IMR-90 (cell line): ENCODE data around the gene VMO1.

ENCODE experiments used
- CTCF ChIP-seq: conservative IDR thresholded peaks from 2 replicates; pipeline ENCODE4 v1.5.1; 2012; ENCODE audit warnings: mild to moderate bottlenecking, low read depth, low read length, improper control_type of control experiment
- FOS ChIP-seq: fragments of 150-350 bp; IDR thresholded peaks from 2 replicates; pipeline ENCODE4 v1.6.1; 2016; ENCODE audit warnings: low read depth, low read length
- POLR2A ChIP-seq: IDR thresholded peaks from 2 replicates; pipeline ENCODE4 v1.6.1; 2012; ENCODE audit warnings: mild to moderate bottlenecking, low read depth, low read length
- RFX5 ChIP-seq: IDR thresholded peaks from 2 replicates; pipeline ENCODE4 v1.8.0; 2012; ENCODE audit warnings: low read depth, mild to moderate bottlenecking, low read length, moderate library complexity
- TF ChIP-seq, protein P1 (sequence below): fragments of 150-350 bp; IDR thresholded peaks from 2 replicates; pipeline ENCODE4 v1.6.1; 2016; ENCODE audit warnings: low read depth, mild to moderate bottlenecking, low read length, moderate library complexity, borderline replicate concordance

DNA sequence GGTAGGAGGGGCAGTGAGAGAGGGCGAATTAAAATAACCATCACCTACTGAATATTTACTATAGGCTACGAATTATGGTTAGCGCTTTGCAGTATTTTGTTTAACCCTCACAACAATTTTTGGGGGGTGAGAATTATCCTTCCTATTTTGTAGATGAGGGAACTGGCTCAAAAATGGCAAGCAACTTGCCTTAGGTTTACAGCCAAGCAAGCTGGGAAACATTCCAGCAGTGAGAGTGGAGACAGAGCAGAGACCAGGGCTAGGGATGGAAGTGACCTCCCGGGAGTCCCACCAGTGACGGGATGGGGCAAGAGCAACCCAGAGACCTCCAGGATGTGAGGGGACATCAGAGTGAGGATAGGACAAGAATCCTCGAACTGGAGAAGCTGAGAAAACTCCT is 352 bp upstream of the VMO1 start:
- TF ChIP-seq FOS (no peak), POLR2A (no peak), RFX5 (no peak), CTCF (no peak)
- TF ChIP-seq, protein P1, sequence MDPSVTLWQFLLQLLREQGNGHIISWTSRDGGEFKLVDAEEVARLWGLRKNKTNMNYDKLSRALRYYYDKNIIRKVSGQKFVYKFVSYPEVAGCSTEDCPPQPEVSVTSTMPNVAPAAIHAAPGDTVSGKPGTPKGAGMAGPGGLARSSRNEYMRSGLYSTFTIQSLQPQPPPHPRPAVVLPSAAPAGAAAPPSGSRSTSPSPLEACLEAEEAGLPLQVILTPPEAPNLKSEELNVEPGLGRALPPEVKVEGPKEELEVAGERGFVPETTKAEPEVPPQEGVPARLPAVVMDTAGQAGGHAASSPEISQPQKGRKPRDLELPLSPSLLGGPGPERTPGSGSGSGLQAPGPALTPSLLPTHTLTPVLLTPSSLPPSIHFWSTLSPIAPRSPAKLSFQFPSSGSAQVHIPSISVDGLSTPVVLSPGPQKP = no peak
